Measurements from ENCODE around the gene SPOCK2.
"Not testable (repeated sequence)": the region's sequence is repeated elsewhere in the genome, so short reads cannot be mapped to it uniquely, and the experiment has no call there.

Gene SPOCK2, protein sequence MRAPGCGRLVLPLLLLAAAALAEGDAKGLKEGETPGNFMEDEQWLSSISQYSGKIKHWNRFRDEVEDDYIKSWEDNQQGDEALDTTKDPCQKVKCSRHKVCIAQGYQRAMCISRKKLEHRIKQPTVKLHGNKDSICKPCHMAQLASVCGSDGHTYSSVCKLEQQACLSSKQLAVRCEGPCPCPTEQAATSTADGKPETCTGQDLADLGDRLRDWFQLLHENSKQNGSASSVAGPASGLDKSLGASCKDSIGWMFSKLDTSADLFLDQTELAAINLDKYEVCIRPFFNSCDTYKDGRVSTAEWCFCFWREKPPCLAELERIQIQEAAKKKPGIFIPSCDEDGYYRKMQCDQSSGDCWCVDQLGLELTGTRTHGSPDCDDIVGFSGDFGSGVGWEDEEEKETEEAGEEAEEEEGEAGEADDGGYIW

DNA sequence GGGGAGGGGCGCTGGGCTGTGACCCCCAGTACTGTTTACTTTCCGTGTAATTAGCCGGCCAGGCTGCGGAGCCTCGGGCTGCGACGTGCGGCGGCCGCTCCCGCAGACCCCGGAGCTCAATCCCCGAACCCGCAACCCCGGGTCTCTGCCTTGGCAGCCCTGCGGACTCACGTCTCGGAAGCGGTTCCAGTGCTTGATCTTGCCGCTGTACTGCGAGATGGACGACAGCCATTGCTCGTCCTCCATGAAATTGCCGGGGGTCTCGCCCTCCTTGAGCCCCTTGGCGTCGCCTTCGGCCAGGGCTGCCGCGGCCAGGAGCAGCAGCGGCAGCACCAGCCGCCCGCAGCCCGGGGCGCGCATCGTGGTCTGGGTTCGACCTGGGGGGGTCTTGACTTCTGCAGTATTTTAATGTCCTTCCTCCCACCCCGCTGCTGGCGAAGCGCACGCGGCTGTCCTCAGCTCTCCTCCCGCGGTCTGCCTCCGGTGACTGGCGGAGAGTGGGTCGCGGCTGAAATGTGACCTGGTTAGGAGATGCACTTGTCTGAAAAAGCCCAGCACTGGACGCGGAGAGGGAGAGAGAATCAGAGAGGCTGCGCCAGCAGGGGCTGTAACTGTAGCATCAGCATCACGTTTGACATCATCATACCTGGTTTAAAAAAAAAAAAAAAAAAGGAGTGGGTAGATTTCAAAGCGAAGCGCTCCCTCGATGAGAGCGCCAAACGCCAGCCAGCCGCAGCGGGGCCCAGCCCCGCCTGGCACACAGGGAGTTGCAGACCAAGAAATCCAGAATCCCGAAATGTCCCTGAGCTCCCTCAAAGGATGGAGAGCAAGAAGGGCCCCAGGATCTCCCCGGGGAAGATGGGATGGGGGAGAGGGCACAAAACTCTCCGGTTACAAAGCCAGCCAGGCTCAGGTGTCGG is at the start of gene SPOCK2:
Gene SPOCK2, minus strand, starts transcription at position 583 of the 920 bp plus-strand sequence. Its CDS starts 223 bp downstream, at position 360.
- DNase-seq (ENCODE audit: low spot score): no peak
- TF ChIP-seq, protein P1, sequence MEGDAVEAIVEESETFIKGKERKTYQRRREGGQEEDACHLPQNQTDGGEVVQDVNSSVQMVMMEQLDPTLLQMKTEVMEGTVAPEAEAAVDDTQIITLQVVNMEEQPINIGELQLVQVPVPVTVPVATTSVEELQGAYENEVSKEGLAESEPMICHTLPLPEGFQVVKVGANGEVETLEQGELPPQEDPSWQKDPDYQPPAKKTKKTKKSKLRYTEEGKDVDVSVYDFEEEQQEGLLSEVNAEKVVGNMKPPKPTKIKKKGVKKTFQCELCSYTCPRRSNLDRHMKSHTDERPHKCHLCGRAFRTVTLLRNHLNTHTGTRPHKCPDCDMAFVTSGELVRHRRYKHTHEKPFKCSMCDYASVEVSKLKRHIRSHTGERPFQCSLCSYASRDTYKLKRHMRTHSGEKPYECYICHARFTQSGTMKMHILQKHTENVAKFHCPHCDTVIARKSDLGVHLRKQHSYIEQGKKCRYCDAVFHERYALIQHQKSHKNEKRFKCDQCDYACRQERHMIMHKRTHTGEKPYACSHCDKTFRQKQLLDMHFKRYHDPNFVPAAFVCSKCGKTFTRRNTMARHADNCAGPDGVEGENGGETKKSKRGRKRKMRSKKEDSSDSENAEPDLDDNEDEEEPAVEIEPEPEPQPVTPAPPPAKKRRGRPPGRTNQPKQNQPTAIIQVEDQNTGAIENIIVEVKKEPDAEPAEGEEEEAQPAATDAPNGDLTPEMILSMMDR (IDR thresholded peaks at IDR 0.05): no peak
- Histone ChIP-seq H3K4me3 (peak within 1 kb of the TSS; percentile 71), H3K27ac (peak within 1 kb of the TSS in 1 of 2 donors; percentile 35)

DNA sequence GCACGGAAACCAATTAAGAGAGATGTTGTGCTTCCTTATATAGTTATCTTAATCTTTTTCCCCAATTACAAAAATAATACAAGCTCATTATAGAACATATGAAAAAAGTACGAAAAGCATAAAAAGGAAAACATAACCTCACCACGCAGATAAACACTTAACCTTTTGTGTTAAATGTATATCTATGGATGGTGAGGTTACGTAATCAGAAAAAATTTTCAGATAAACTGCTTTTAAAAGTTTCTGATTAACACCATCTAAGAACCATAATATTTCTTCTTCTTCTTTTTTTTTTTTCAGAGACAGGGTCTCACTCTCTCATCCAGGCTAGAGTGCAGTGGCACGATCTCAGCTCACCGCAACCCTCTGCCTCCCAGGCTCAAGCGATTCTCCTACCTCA is 49.2 kb upstream of the SPOCK2 start:
- H3K4me3 ChIP-seq: no peak overlapping the region

DNA sequence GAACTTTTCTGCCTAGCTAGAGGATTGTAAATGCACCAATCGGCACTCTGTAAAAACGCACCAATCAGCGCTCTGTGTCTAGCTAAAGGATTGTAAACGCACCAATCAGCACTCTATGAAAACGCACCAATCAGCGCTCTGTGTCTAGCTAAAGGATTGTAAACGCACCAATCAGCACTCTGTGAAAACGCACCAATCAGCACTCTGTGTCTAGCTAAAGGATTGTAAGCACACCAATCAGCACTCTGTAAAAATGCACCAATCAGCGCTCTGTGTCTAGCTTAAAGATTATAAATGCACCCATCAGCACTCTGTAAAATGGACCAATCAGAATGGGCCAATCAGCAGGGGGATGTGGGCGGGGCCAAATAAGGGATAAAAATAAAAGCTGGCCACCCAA is 47.9 kb upstream of the SPOCK2 start:
- not testable (repeated sequence) for DNase-seq (ENCODE audit: low spot score); H3K4me3 ChIP-seq; H3K27ac ChIP-seq

More for the DNA sequence above, 49.2 kb upstream of the SPOCK2 start:
- no peak for DNase-seq (ENCODE audit: low spot score)
- TF ChIP-seq, protein P1 (IDR thresholded peaks at IDR 0.05): no peak
- H3K27ac ChIP-seq: no peak overlapping the region

DNA sequence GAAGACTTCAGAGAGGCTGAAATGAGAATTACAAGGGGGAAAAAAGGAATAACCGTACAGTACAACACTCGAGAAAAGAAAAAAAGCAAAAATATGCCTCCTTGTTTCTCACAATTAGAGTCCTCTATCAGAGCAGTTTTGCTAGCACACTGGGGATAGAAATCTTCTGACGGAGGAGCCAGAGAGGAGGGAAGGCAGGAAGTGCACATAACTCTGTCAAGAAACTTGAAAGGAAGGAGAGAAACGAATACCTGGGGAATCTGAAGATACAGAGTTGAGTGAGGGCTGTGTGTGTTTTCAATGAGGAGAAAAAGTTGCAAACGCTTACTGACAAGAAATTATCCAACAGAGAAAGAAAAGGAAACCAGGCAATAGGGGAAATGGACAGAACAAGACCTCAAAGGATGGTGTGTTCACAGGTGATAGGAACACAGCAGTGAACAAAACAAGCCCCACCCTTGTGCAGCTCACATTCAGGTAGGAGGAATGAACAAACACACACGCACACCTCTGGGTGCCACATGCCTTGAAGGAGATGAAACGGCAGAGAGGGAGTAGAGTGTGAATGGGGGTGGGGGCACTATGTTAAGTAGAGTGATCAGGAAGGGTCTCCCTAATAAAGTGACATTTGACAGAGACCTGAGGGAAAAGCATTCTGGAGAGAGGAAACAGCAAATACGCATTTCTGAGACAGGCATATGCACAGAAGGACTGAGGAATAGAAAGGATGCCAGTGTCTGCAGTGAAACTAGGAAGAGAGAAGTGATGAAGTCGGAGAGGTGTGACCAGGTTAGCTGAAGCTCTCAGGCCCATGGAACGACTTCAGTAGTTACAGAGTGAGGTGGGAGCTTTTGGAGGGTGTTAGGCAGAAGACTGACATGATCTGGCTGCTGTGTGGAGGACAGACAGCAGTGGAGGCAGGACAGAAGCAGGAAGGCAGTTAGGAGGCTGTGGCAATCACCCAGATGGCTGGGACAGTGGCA is 46.7 kb upstream of the SPOCK2 start:
- H3K4me3 ChIP-seq: no peak overlapping the region
- no peak overlapping the region for H3K27ac ChIP-seq
- TF ChIP-seq, protein P1 (IDR thresholded peaks at IDR 0.05): no peak
- DNase-seq (ENCODE audit: low spot score): no peak

DNA sequence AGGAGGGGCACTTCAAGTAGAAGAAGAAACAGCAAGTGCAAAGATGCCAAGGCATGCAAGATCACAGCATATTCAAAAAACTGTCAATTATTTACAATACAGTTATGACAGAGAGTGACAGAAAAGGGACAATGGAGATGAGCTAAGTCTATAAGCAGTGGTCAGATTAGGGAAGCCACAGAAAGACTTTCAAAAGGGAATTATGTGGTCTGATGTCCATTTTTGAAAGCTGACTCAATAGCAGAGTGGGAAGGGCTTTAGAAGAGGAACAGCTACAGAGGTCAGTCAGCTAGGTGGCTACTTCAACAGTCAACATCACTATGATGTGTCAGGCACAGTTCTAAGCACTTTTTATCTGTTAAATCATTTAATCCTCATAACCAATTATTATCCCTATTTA is 45.2 kb upstream of the SPOCK2 start:
- TF ChIP-seq, protein P1 (IDR thresholded peaks at IDR 0.05): no peak
- H3K27ac ChIP-seq: no peak overlapping the region
- DNase-seq (ENCODE audit: low spot score): no peak
- no peak overlapping the region for H3K4me3 ChIP-seq

DNA sequence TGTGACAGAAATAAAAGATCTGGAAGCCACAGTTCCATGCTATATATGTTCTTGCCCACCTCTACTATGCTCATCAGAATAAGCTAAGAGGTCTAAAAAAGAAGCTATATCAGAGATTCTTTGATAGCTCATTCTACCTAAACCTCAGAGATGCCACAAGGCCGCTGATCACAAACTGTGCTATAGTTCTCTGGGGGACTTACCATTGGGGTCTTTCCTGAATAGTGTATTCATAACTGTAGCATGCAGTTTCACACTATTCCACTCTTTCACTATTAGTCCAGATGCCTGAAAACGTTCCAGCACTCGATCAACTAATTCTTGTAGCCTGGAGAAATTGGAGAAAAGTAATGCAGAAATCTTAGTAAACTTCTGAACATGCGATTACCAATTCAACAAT is 44.5 kb upstream of the SPOCK2 start:
- TF ChIP-seq, protein P1 (IDR thresholded peaks at IDR 0.05): no peak
- Histone ChIP-seq H3K27ac (no peak overlapping the region), H3K4me3 (no peak overlapping the region)
- no peak for DNase-seq (ENCODE audit: low spot score)
